K562 (cell line): ENCODE results near the gene ACTL8. TPM values are rescaled to one million over a fixed set of nuclear protein-coding genes. Genes with fewer than 3 reads are reported as not detected.

Source experiments
- EP400 ChIP-seq: fragments of 450-650 bp; IDR thresholded peaks from 2 replicates; pipeline ENCODE4 v1.6.1; 2017; ENCODE audit warnings: antibody characterized with exemption, mild to moderate bottlenecking, moderate library complexity
- HIVEP1 ChIP-seq: fragments of 250-450 bp; sonication (Bioruptor Pico); IDR thresholded peaks from 2 replicates; pipeline ENCODE4 v1.4.0; 2020; ENCODE audit warnings: mild to moderate bottlenecking
- KAT7 ChIP-seq: sonication (generic); formaldehyde crosslinking; IDR thresholded peaks from 2 replicates; pipeline ENCODE4 v1.8.0; 2022; ENCODE audit warnings: missing genetic modification reagents, mild to moderate bottlenecking, borderline replicate concordance
- KDM2B ChIP-seq: fragments of 250-450 bp; sonication (Bioruptor Pico); IDR thresholded peaks from 2 replicates; pipeline ENCODE4 v1.8.0; 2021; ENCODE audit warnings: mild to moderate bottlenecking, moderate library complexity
- KDM5B ChIP-seq: fragments of 200-600 bp; sonication (generic); IDR thresholded peaks from 2 replicates; pipeline ENCODE4 v1.6.1; 2012; ENCODE audit warnings: low read depth, mild to moderate bottlenecking, moderate library complexity, low read length, control low read depth, inconsistent platforms; ENCODE audit not compliant: insufficient replicate concordance
- MCM5 ChIP-seq: fragments of 450-650 bp; IDR thresholded peaks from 2 replicates; pipeline ENCODE4 v1.6.1; 2016; ENCODE audit warnings: low read depth
- MECOM ChIP-seq: fragments of 250-450 bp; sonication (Bioruptor Pico); IDR thresholded peaks from 2 replicates; pipeline ENCODE4 v1.8.0; 2022; ENCODE audit warnings: inconsistent platforms
- RERE ChIP-seq: sonication (generic); formaldehyde crosslinking; IDR thresholded peaks from 2 replicates; pipeline ENCODE4 v1.8.0; 2023; ENCODE audit warnings: missing genetic modification reagents, mild to moderate bottlenecking, borderline replicate concordance
- TBL1XR1 ChIP-seq, 2 experiments: IDR thresholded peaks; 2 replicates each; pipeline ENCODE4 v1.6.1; 2012; ENCODE audit warnings: improper control_type of control experiment in 2 of 2, low read length in 2 of 2, mild to moderate bottlenecking in 1 of 2
- polyA plus RNA-seq, 8 experiments: library from polyadenylated mRNA; depleted of rRNA in 4 of 8; stranded (reverse) in 5 of 8; unstranded in 3 of 8; fragments of >200 nt; fragmentation: Nextera tagmentation in 2 of 8; fragmentation: Illumina TruSeq in 1 of 8; extraction: Ambion mirVana in 2 of 8; extraction: Trizol in 1 of 8; gene quantifications; 2 replicates each; pipeline versions ENCODE4 v1.2.1 to v1.2.3, GENCODE V29; 2011 to 2014; ENCODE audit warnings: inconsistent platforms in 1 of 8, missing spikeins in 1 of 8
- total RNA-seq, 7 experiments: library from RNA; depleted of rRNA in 6 of 7; stranded (reverse); fragments of >200 nt in 6 of 7; fragmentation: Illumina TruSeq in 2 of 7; extraction: Trizol in 2 of 7; gene quantifications; 2 replicates each; pipeline versions ENCODE4 v1.2.1 to v1.2.3, GENCODE V29; 2011 to 2021; ENCODE audit warnings: low replicate concordance in 1 of 7
- TF ChIP-seq, protein P1 (sequence below), 2 experiments: fragments of 450-650 bp in 1 of 2; sonication (generic) in 1 of 2; formaldehyde crosslinking in 1 of 2; IDR thresholded peaks; 2 replicates each; pipeline versions ENCODE4 v1.7.1 to v1.9.0; 2016 to 2022; ENCODE audit warnings: inconsistent platforms in 1 of 2, mild to moderate bottlenecking in 1 of 2, missing genetic modification reagents in 1 of 2
- TF ChIP-seq, protein P2 (sequence below), 2 experiments: fragments of 450-650 bp in 1 of 2; sonication (generic) in 1 of 2; formaldehyde crosslinking; conservative IDR thresholded peaks; 2 replicates each; pipeline versions ENCODE4 v1.4.0 to v1.8.1; 2020 to 2022; ENCODE audit warnings: mild to moderate bottlenecking in 1 of 2, missing genetic modification reagents in 1 of 2
- TF ChIP-seq, protein P3 (sequence below): sonication (generic); formaldehyde crosslinking; IDR thresholded peaks from 2 replicates; pipeline ENCODE4 v1.9.0; 2022; ENCODE audit warnings: mild to moderate bottlenecking, missing genetic modification reagents

The ACTL8 gene
- total and polyA plus RNA-seq, 9 of the 15 experiments (the other 6 are each of a cell fraction or from before 2014, with no cell fraction given), result 0.30 to 3.3 (median 1.6) TPM

- TF ChIP-seq, protein P1, sequence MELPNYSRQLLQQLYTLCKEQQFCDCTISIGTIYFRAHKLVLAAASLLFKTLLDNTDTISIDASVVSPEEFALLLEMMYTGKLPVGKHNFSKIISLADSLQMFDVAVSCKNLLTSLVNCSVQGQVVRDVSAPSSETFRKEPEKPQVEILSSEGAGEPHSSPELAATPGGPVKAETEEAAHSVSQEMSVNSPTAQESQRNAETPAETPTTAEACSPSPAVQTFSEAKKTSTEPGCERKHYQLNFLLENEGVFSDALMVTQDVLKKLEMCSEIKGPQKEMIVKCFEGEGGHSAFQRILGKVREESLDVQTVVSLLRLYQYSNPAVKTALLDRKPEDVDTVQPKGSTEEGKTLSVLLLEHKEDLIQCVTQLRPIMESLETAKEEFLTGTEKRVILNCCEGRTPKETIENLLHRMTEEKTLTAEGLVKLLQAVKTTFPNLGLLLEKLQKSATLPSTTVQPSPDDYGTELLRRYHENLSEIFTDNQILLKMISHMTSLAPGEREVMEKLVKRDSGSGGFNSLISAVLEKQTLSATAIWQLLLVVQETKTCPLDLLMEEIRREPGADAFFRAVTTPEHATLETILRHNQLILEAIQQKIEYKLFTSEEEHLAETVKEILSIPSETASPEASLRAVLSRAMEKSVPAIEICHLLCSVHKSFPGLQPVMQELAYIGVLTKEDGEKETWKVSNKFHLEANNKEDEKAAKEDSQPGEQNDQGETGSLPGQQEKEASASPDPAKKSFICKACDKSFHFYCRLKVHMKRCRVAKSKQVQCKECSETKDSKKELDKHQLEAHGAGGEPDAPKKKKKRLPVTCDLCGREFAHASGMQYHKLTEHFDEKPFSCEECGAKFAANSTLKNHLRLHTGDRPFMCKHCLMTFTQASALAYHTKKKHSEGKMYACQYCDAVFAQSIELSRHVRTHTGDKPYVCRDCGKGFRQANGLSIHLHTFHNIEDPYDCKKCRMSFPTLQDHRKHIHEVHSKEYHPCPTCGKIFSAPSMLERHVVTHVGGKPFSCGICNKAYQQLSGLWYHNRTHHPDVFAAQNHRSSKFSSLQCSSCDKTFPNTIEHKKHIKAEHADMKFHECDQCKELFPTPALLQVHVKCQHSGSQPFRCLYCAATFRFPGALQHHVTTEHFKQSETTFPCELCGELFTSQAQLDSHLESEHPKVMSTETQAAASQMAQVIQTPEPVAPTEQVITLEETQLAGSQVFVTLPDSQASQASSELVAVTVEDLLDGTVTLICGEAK (IDR thresholded peaks at IDR 0.05), result no peak
- TF ChIP-seq, protein P1 (CRISPR knock-in tag; IDR thresholded peaks at IDR 0.05), result peak; percentile 48; the same call in 1 of the 2 replicates
- TF ChIP-seq EP400 (peak; percentile 48; the same call in 1 of the 2 replicates), TBL1XR1 (IDR thresholded peaks at IDR 0.05; ENCODE audit: low read length in 2 of 2) (no peak), KAT7 (CRISPR knock-in tag) (no peak), HIVEP1 (CRISPR knock-in tag) (no peak), KDM2B (CRISPR knock-in tag) (no peak), MECOM (no peak), MCM5 (no peak), KDM5B (no peak), RERE (no peak)
- TF ChIP-seq, protein P2, sequence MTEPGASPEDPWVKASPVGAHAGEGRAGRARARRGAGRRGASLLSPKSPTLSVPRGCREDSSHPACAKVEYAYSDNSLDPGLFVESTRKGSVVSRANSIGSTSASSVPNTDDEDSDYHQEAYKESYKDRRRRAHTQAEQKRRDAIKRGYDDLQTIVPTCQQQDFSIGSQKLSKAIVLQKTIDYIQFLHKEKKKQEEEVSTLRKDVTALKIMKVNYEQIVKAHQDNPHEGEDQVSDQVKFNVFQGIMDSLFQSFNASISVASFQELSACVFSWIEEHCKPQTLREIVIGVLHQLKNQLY (CRISPR knock-in tag; conservative IDR thresholded peaks at IDR 0.05), result no peak
- TF ChIP-seq, protein P3, sequence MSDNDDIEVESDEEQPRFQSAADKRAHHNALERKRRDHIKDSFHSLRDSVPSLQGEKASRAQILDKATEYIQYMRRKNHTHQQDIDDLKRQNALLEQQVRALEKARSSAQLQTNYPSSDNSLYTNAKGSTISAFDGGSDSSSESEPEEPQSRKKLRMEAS (CRISPR knock-in tag), result peak; percentile 95
Measured at GRCh38 chr1:17759114-17759513, 4.0 kb downstream of the ACTL8 start (continued).
